BLaER1 (cell line): ENCODE measurements around the gene MORN5.
"Not testable (repeated sequence)": the region's sequence is repeated elsewhere in the genome, so short reads cannot be mapped to it uniquely, and the experiment has no call there.

Experiments
- H3K27ac ChIP-seq: shearing (Covaris generic); formaldehyde crosslinking; 2 replicates; pipeline ENCODE4 v1.8.1; 2022
- H3K27me3 ChIP-seq: shearing (Covaris generic); formaldehyde crosslinking; 2 replicates; pipeline ENCODE4 v1.8.1; 2022
- H3K36me3 ChIP-seq: shearing (Covaris generic); formaldehyde crosslinking; 2 replicates; pipeline ENCODE4 v1.8.1; 2022
- H3K4me1 ChIP-seq: shearing (Covaris generic); formaldehyde crosslinking; 2 replicates; pipeline ENCODE4 v1.8.1; 2022
- H3K4me2 ChIP-seq: shearing (Covaris generic); formaldehyde crosslinking; 2 replicates; pipeline ENCODE4 v1.8.1; 2022
- H3K4me3 ChIP-seq: shearing (Covaris generic); formaldehyde crosslinking; 2 replicates; pipeline ENCODE4 v1.8.1; 2022
- H3K9ac ChIP-seq: shearing (Covaris generic); formaldehyde crosslinking; 2 replicates; pipeline ENCODE4 v1.8.1; 2022
- H3K9me3 ChIP-seq: shearing (Covaris generic); formaldehyde crosslinking; 2 replicates; pipeline ENCODE4 v1.8.1; 2022
- H4K20me1 ChIP-seq: shearing (Covaris generic); formaldehyde crosslinking; 2 replicates; pipeline ENCODE4 v1.8.1; 2022
- Cebpa-rat ChIP-seq: shearing (Covaris generic); IDR thresholded peaks from 2 replicates; pipeline ENCODE4 v1.8.1; 2022

MORN5 gene

DNA sequence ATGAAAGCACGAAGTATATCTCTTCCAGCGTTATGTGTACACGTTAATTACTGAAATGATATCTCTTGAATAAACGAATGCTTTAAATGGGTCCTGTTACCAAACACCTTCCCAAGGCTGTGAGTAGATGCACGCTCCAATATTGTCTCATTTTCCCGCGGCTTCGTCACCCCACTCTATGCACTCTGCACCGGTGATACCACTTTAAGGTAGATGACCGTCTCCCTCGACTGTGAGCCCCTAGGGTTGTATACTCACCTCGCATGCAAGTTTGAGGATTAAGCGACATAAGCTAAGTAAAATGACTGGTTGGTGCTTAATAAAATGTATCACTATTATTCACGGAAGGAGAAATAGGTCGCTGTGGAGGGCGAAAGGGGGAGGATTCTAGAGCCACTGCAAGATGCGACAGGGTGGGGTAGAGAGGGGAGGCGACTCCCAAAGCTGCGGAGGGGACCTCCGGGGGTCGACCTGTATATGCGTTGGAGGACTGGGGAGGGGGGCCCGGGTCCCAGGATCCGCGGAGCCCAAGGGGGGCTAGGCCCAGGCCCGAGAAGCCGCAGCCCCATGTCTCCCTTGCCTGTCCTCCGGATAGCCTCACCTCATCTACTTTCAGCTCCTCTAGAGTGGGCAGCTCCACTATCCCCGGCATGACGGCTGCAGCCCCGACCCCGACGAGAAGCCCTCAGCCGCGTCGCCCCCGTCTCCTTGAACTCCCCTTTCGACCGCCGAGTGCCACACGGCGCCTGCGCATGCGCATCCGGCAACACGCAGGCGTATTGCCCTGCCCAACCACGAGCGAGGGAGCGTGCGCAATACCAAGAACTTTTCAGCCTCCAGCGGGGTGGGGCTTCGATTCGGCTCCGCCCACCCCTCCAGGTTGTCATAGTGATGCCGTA lies at the start of gene MORN5, which contains the start of gene NDUFA8:
Gene MORN5 (plus strand): TSS at position 883 of the 899 bp plus-strand sequence. CDS start 65 bp downstream, outside the sequence.
Gene NDUFA8 (minus strand): TSS at position 754 of the 899 bp plus-strand sequence. CDS start 102 bp downstream, at position 652.
- Histone ChIP-seq H3K27ac (peak within 1 kb of the TSS; percentile 84), H3K4me2 (peak within 1 kb of the TSS; percentile 85), H3K4me1 (peaks cover 28% of the 10 kb centered on the region), H4K20me1 (peaks cover 36% of the 10 kb centered on the region), H3K27me3 (no peaks in the 10 kb centered on the region), H3K36me3 (peaks cover 5% of the 10 kb centered on the region; the same call in 1 of the 2 replicates), H3K4me3 (peak within 1 kb of the TSS; percentile 85), H3K9ac (peak within 1 kb of the TSS; percentile 88), H3K9me3 (peaks cover 15% of the 10 kb centered on the region; the same call in 1 of the 2 replicates)
- no peak for TF ChIP-seq Cebpa-rat

- no peak overlapping the region for H3K4me2 ChIP-seq
- no peaks in the 10 kb centered on the region for H3K9me3 ChIP-seq
- H3K4me3 ChIP-seq, result no peak overlapping the region
- no peaks in the 10 kb centered on the region for H3K27me3 ChIP-seq
- no peak for TF ChIP-seq Cebpa-rat
- no peaks in the 10 kb centered on the region for H4K20me1 ChIP-seq
- no peaks in the 10 kb centered on the region for H3K36me3 ChIP-seq
- H3K4me1 ChIP-seq, result no peaks in the 10 kb centered on the region
- H3K27ac ChIP-seq, result no peak overlapping the region
- H3K9ac ChIP-seq, result no peak overlapping the region
These were observed 49.4 kb upstream of the MORN5 start for GRCh38 chr9:122110100-122110833.

- Histone ChIP-seq H3K9me3 (no peaks in the 10 kb centered on the region), H3K4me1 (no peaks in the 10 kb centered on the region), H3K36me3 (no peaks in the 10 kb centered on the region), H3K4me3 (no peak overlapping the region), H3K4me2 (no peak overlapping the region), H3K9ac (no peak overlapping the region), H3K27ac (no peak overlapping the region), H4K20me1 (no peaks in the 10 kb centered on the region), H3K27me3 (no peaks in the 10 kb centered on the region)
- TF ChIP-seq Cebpa-rat, result no peak
These were observed 48.2 kb upstream of the MORN5 start for GRCh38 chr9:122111413-122112085.

GRCh38 chr9:122112238-122112637 lies 47.5 kb upstream of the MORN5 start:
- no peaks in the 10 kb centered on the region for H3K4me1 ChIP-seq
- H3K4me2 ChIP-seq, result no peak overlapping the region
- no peaks in the 10 kb centered on the region for H3K36me3 ChIP-seq
- no peak overlapping the region for H3K9ac ChIP-seq
- no peak for TF ChIP-seq Cebpa-rat
- no peak overlapping the region for H3K27ac ChIP-seq
- no peaks in the 10 kb centered on the region for H3K27me3 ChIP-seq
- no peaks in the 10 kb centered on the region for H4K20me1 ChIP-seq
- no peaks in the 10 kb centered on the region for H3K9me3 ChIP-seq
- no peak overlapping the region for H3K4me3 ChIP-seq

GRCh38 chr9:122113574-122113973 lies 46.1 kb upstream of the MORN5 start:
- no peaks in the 10 kb centered on the region for H3K4me1 ChIP-seq
- no peaks in the 10 kb centered on the region for H3K36me3 ChIP-seq
- no peak for TF ChIP-seq Cebpa-rat
- no peak overlapping the region for H3K9ac ChIP-seq
- no peak overlapping the region for H3K4me2 ChIP-seq
- H3K4me3 ChIP-seq, result no peak overlapping the region
- no peaks in the 10 kb centered on the region for H3K27me3 ChIP-seq
- H4K20me1 ChIP-seq, result no peaks in the 10 kb centered on the region
- no peak overlapping the region for H3K27ac ChIP-seq
- H3K9me3 ChIP-seq, result no peaks in the 10 kb centered on the region

DNA sequence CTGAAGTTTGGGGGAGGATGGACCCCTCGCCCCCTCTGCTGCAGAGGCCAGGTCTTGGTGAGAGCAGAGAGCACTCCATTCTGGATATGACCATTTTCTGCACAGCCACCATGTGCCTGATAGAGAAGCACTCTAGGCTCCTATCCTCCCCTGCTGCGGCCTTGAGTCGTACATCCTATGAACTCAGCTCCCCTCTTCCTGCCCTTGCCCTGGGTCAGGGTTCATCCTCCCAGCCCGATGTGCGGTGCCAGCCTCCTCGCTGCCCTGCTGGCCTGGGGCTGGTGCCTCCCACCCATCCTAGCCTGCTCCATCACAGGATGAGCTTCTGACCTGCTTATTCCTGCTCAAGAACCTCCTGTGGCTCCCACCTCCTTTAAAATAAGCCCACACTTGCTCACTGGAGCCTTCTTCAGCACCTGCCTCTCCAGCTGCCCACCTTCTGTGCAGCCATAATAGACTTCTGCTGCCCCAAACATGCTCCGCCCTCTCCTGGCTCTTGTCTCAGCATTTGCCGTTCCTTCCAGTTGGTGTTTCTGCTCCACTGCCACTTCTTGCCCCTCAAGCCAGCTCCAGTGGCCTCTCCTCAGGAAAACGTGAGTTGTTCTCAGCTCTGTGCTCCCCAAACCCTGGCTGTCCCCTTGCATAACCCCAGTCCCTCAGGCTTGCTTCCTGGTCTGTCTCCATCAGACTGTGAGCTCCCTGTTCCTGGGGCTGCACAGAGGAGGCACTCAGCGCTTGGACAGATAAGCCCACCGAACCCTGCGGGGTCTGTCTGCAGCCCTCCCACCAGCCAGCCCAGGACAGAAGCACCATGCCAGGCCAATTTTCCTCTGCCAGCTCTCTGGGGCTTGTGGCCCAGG lies 44.3 kb upstream of the MORN5 start:
- TF ChIP-seq Cebpa-rat, result no peak
- Histone ChIP-seq H3K9me3 (no peaks in the 10 kb centered on the region), H3K4me2 (no peak overlapping the region), H3K36me3 (no peaks in the 10 kb centered on the region), H3K4me3 (no peak overlapping the region), H3K9ac (no peak overlapping the region), H3K4me1 (no peaks in the 10 kb centered on the region), H3K27ac (no peak overlapping the region), H4K20me1 (no peaks in the 10 kb centered on the region), H3K27me3 (no peaks in the 10 kb centered on the region)

GRCh38 chr9:122116040-122116439 lies 43.7 kb upstream of the MORN5 start:
- Histone ChIP-seq H4K20me1 (no peaks in the 10 kb centered on the region), H3K9me3 (no peaks in the 10 kb centered on the region), H3K4me1 (no peaks in the 10 kb centered on the region), H3K27me3 (no peaks in the 10 kb centered on the region), H3K27ac (no peak overlapping the region), H3K4me2 (no peak overlapping the region), H3K9ac (no peak overlapping the region), H3K4me3 (no peak overlapping the region), H3K36me3 (no peaks in the 10 kb centered on the region)
- no peak for TF ChIP-seq Cebpa-rat

GRCh38 chr9:122116448-122117173 lies 43.1 kb upstream of the MORN5 start:
- Histone ChIP-seq H3K4me3 (no peak overlapping the region), H3K27ac (no peak overlapping the region), H3K4me1 (no peaks in the 10 kb centered on the region), H3K9ac (no peak overlapping the region), H3K4me2 (no peak overlapping the region), H4K20me1 (no peaks in the 10 kb centered on the region), H3K9me3 (no peaks in the 10 kb centered on the region), H3K36me3 (no peaks in the 10 kb centered on the region), H3K27me3 (no peaks in the 10 kb centered on the region)
- no peak for TF ChIP-seq Cebpa-rat

DNA sequence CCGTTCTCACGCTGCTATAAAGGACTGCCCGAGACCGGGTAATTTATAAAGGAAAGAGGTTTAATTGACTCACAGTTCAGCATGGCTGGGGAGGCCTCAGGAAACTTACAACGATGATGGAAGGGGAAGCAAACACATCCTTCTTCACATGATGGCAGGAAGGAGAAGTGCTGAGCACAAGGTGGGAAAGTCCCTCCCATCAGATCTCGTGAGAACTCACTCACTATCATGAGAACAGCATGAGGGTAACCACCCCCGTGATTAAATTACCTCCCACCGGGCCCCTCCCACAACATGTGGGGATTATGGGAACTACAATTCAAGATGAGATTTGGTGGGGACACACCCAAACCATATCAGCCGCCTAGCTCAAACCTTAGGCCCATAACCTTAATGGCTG lies 42.5 kb upstream of the MORN5 start:
- H3K27ac ChIP-seq, H3K36me3 ChIP-seq, H3K4me1 ChIP-seq, H3K4me2 ChIP-seq, H4K20me1 ChIP-seq, H3K9me3 ChIP-seq, H3K9ac ChIP-seq, H3K4me3 ChIP-seq, H3K27me3 ChIP-seq: not testable (repeated sequence)
